CD14-positive monocyte (primary cell): Measurements from ENCODE around the gene RMC1. TPM values are rescaled to one million over a fixed set of nuclear protein-coding genes. Genes with fewer than 3 reads are reported as not detected.

ENCODE experiments used
- DNase-seq, 3 donors: peaks; one replicate each; pipeline ENCODE4 v3.0.0-alpha.2; 2011 to 2022
- H2AFZ ChIP-seq: 2 replicates; pipeline ENCODE4 v1.6.0; 2012; ENCODE audit warnings: mild to moderate bottlenecking, low read depth, low read length, inconsistent platforms; ENCODE audit not compliant: insufficient read depth, poor library complexity, severe bottlenecking
- H3K27ac ChIP-seq, 2 donors: 1 replicate in 1 of 2; 2 replicates in 1 of 2; pipeline ENCODE4 v1.5.1; 2012 to 2013; ENCODE audit warnings: low read length in 2 of 2, control low read depth in 1 of 2, inconsistent platforms in 1 of 2, low read depth in 1 of 2, mild to moderate bottlenecking in 1 of 2
- H3K27me3 ChIP-seq, 2 donors: one replicate each; pipeline versions ENCODE4 v1.6.0 to v1.6.1; 2011 to 2013; ENCODE audit warnings: low read length in 2 of 2; ENCODE audit not compliant: control insufficient read depth in 2 of 2, insufficient read depth in 2 of 2
- H3K36me3 ChIP-seq, 2 donors: replicated peaks in 1 of 2; 1 replicate in 1 of 2; 2 replicates in 1 of 2; pipeline versions ENCODE4 v1.5.1 to v1.6.1; 2012 to 2013; ENCODE audit warnings: low read length in 2 of 2, control low read depth in 1 of 2, inconsistent platforms in 1 of 2, mild to moderate bottlenecking in 1 of 2; ENCODE audit not compliant: insufficient read depth in 2 of 2, control insufficient read depth in 1 of 2
- H3K4me1 ChIP-seq, 2 donors: 1 replicate in 1 of 2; 2 replicates in 1 of 2; pipeline versions ENCODE4 v1.5.1 to v1.6.1; 2012 to 2013; ENCODE audit warnings: low read length in 2 of 2, control low read depth in 1 of 2, inconsistent platforms in 1 of 2, mild to moderate bottlenecking in 1 of 2, moderate library complexity in 1 of 2; ENCODE audit not compliant: insufficient read depth in 2 of 2, control insufficient read depth in 1 of 2
- H3K4me2 ChIP-seq: replicated peaks from 2 replicates; pipeline ENCODE3; 2012; ENCODE audit warnings: low read length, moderate library complexity, mild to moderate bottlenecking; ENCODE audit not compliant: poor library complexity, severe bottlenecking; ENCODE audit errors: extremely low read depth
- H3K4me3 ChIP-seq, 3 experiments: fragments of 200-600 bp in 1 of 3; sonication (generic) in 1 of 3; replicated peaks in 1 of 3; 1 replicate in 2 of 3; 2 replicates in 1 of 3; pipeline ENCODE4 v1.5.1; 2011 to 2013; ENCODE audit warnings: low read length in 3 of 3, mild to moderate bottlenecking in 3 of 3, control low read depth in 2 of 3, low read depth in 2 of 3, inconsistent platforms in 1 of 3, moderate library complexity in 1 of 3
- H3K79me2 ChIP-seq: 2 replicates; pipeline ENCODE4 v1.6.0; 2012; ENCODE audit warnings: mild to moderate bottlenecking, control low read depth, inconsistent platforms, low read length, moderate library complexity; ENCODE audit not compliant: insufficient read depth
- H3K9ac ChIP-seq: 2 replicates; pipeline ENCODE4 v1.6.0; 2017; ENCODE audit warnings: low read length, mild to moderate bottlenecking; ENCODE audit not compliant: insufficient read depth, poor library complexity, severe bottlenecking
- H3K9me3 ChIP-seq, 2 donors: replicated peaks in 1 of 2; 1 replicate in 1 of 2; 2 replicates in 1 of 2; pipeline versions ENCODE4 v1.5.1 to v1.6.1; 2012 to 2013; ENCODE audit warnings: low read length in 2 of 2, control low read depth in 1 of 2; ENCODE audit not compliant: control insufficient read depth in 1 of 2, insufficient read depth in 1 of 2
- H4K20me1 ChIP-seq: 2 replicates; pipeline ENCODE4 v1.6.0; 2012; ENCODE audit warnings: mild to moderate bottlenecking, low read length, control low read depth, moderate library complexity; ENCODE audit not compliant: insufficient read depth
- H3K27ac Mint-ChIP-seq, 7 donors: one replicate each; pipeline ENCODE4 v1.8.0; 2020; ENCODE audit warnings: mild to moderate bottlenecking in 7 of 7, mixed read lengths in 7 of 7, moderate library complexity in 6 of 7, inconsistent platforms in 2 of 7
- H3K27me3 Mint-ChIP-seq, 3 donors: one replicate each; pipeline ENCODE4 v1.8.0; 2021 to 2022; ENCODE audit warnings: low read depth in 3 of 3, mild to moderate bottlenecking in 3 of 3, mixed read lengths in 3 of 3, moderate library complexity in 3 of 3, inconsistent platforms in 1 of 3
- H3K36me3 Mint-ChIP-seq, 2 donors: one replicate each; pipeline ENCODE4 v1.8.0; 2020; ENCODE audit warnings: mixed read lengths in 2 of 2, inconsistent platforms in 1 of 2, mild to moderate bottlenecking in 1 of 2
- H3K4me1 Mint-ChIP-seq: one replicate; pipeline ENCODE4 v1.8.0; 2020; ENCODE audit warnings: mild to moderate bottlenecking, mixed read lengths
- H3K4me3 Mint-ChIP-seq, 2 donors: one replicate each; pipeline ENCODE4 v1.8.0; 2020; ENCODE audit warnings: mild to moderate bottlenecking in 2 of 2, mixed read lengths in 2 of 2, moderate library complexity in 1 of 2
- H3K9me3 Mint-ChIP-seq, 7 donors: one replicate each; pipeline ENCODE4 v1.8.0; 2020 to 2022; ENCODE audit warnings: mixed read lengths in 7 of 7, mild to moderate bottlenecking in 6 of 7, moderate library complexity in 6 of 7, inconsistent platforms in 2 of 7
- CTCF ChIP-seq: fragments of 200-600 bp; IDR thresholded peaks from one replicate; pipeline ENCODE4 v1.8.0; 2022; ENCODE audit warnings: antibody characterized with exemption, mild to moderate bottlenecking
- WGBS: methylation state at CpG from one replicate; pipeline ENCODE4 v1.1.5; 2013; ENCODE audit warnings: missing lambda C conversion rate; ENCODE audit not compliant: insufficient coverage; 5-methylcytosine and 5-hydroxymethylcytosine counted together
- intact Hi-C, 2 donors: fragments of 100-400 bp; cut with micrococcal nuclease; formaldehyde crosslinking; loops; one replicate each; pipeline versions ENCODE4 v1.15.0 to v1.15.1; 2023
- polyA plus RNA-seq, 3 donors: library from polyadenylated mRNA; depleted of rRNA in 1 of 3; unstranded in 2 of 3; stranded (reverse) in 1 of 3; fragments of 300-500 nt in 2 of 3; fragments of >200 nt in 1 of 3; fragmentation: Illumina TruSeq in 2 of 3; gene quantifications; 1 replicate in 2 of 3; 2 replicates in 1 of 3; pipeline ENCODE4 v1.2.3, GENCODE V29; 2012 to 2021

The RMC1 gene
- polyA plus RNA-seq, 3 donors: 21.9 to 70.8 (median 30.1) TPM

GRCh38 chr18:23459530-23459921 lies 43.8 kb upstream of the RMC1 start:
- H4K20me1 ChIP-seq: peaks cover 96% of the 10 kb centered on the region
- no peaks in the 10 kb centered on the region for H3K27me3 Mint-ChIP-seq
- peak overlapping the region in 1 of 2 donors; percentile 79 for H3K4me3 Mint-ChIP-seq
- whole genome bisulfite sequencing: no CpG with 5 or more reads among the region's 7 CpGs
- H3K4me3 ChIP-seq: peak overlapping the region in 1 of 3 experiments; percentile 24
- H3K27ac Mint-ChIP-seq: peak overlapping the region in 5 of 7 donors; percentile 46 to 68 (median 58)
- peaks cover 99% of the 10 kb centered on the region for H3K79me2 ChIP-seq
- H3K9ac ChIP-seq: no peak overlapping the region
- peak overlapping the region; percentile 43 for H3K4me2 ChIP-seq
- H3K9me3 ChIP-seq: no peaks in the 10 kb centered on the region
- H3K36me3 Mint-ChIP-seq: peaks cover 41 to 61% of the 10 kb centered on the region in 2 donors
- H3K36me3 ChIP-seq: peaks cover 23 to 57% of the 10 kb centered on the region in 2 donors
- no peak for DNase-seq
- no peak overlapping the region for H2AFZ ChIP-seq
- H3K27me3 ChIP-seq: no peaks in the 10 kb centered on the region
- peaks cover 64% of the 10 kb centered on the region for H3K4me1 Mint-ChIP-seq
- no peaks in the 10 kb centered on the region for H3K9me3 Mint-ChIP-seq
- intact Hi-C loops: loop anchor here in 1 of 2 donors (10.0 kb wide), 1 partner anchor 125 kb away; the partner anchor contains the start of gene NPC1
- peak overlapping the region in 1 of 2 donors; percentile 64 for H3K27ac ChIP-seq
- H3K4me1 ChIP-seq: peaks cover 30 to 66% of the 10 kb centered on the region in 2 donors
- TF ChIP-seq CTCF: no peak

GRCh38 chr18:23460285-23461273 lies 42.7 kb upstream of the RMC1 start:
- no peak overlapping the region for H2AFZ ChIP-seq
- H3K4me1 Mint-ChIP-seq: peaks cover 56% of the 10 kb centered on the region
- H3K27ac Mint-ChIP-seq: peak overlapping the region in 4 of 7 donors; percentile 19 to 67 (median 51)
- H3K4me3 ChIP-seq: no peak overlapping the region
- 78% methylated on average over 1 of the region's 2 CpGs for WGBS
- H3K9ac ChIP-seq: no peak overlapping the region
- H3K27me3 ChIP-seq: no peaks in the 10 kb centered on the region
- intact Hi-C loops: no loop called here
- H3K4me1 ChIP-seq: peaks cover 28 to 56% of the 10 kb centered on the region in 2 donors
- H3K9me3 Mint-ChIP-seq: no peaks in the 10 kb centered on the region
- no peak for TF ChIP-seq CTCF
- no peak overlapping the region for H3K4me3 Mint-ChIP-seq
- H3K27ac ChIP-seq: peak overlapping the region in 1 of 2 donors; percentile 47
- peaks cover 44 to 57% of the 10 kb centered on the region in 2 donors for H3K36me3 Mint-ChIP-seq
- H3K9me3 ChIP-seq: no peaks in the 10 kb centered on the region
- H3K27me3 Mint-ChIP-seq: no peaks in the 10 kb centered on the region
- peaks cover 98% of the 10 kb centered on the region for H4K20me1 ChIP-seq
- H3K79me2 ChIP-seq: peaks cover 94% of the 10 kb centered on the region
- peaks cover 32 to 64% of the 10 kb centered on the region in 2 donors for H3K36me3 ChIP-seq
- no peak for DNase-seq
- no peak overlapping the region for H3K4me2 ChIP-seq
